PC-9 (cell line): Measurements from ENCODE around the gene DPH5.

ENCODE experiments used
- EZH2 ChIP-seq: fragments of 200-600 bp; sonication (generic); IDR thresholded peaks from 2 replicates; pipeline ENCODE4 v1.8.0; 2017; ENCODE audit warnings: antibody characterized with exemption, low read depth
- TF ChIP-seq, protein P1 (sequence below): fragments of 200-600 bp; sonication (generic); conservative IDR thresholded peaks from 2 replicates; pipeline ENCODE4 v1.6.1; 2017; ENCODE audit warnings: mixed run types, antibody characterized with exemption, mild to moderate bottlenecking, moderate library complexity

DNA sequence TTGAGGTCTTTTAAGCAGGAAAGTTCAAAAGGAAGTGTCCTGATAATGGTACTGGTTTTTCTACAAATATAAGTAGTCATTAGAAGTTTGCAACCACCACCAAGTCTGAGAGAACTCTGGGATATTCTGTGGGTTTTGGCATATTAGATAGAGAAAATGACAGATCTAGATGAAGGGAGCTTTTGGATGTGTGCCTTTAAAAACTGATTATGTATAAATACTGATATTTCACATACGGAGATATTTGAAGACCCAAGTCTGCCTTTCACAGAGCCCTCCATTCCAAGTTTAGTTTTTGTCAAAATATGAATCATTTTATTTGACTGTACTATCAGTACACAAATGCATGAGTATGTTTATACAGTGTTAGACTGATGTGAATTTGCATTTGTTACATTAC is 48.6 kb downstream of the DPH5 start:
- TF ChIP-seq, protein P1, sequence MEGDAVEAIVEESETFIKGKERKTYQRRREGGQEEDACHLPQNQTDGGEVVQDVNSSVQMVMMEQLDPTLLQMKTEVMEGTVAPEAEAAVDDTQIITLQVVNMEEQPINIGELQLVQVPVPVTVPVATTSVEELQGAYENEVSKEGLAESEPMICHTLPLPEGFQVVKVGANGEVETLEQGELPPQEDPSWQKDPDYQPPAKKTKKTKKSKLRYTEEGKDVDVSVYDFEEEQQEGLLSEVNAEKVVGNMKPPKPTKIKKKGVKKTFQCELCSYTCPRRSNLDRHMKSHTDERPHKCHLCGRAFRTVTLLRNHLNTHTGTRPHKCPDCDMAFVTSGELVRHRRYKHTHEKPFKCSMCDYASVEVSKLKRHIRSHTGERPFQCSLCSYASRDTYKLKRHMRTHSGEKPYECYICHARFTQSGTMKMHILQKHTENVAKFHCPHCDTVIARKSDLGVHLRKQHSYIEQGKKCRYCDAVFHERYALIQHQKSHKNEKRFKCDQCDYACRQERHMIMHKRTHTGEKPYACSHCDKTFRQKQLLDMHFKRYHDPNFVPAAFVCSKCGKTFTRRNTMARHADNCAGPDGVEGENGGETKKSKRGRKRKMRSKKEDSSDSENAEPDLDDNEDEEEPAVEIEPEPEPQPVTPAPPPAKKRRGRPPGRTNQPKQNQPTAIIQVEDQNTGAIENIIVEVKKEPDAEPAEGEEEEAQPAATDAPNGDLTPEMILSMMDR, result no peak
- no peak for TF ChIP-seq EZH2
